Epithelial cell of prostate (primary cell): Measurements from ENCODE around the gene GUCY1A2.
"Not testable (repeated sequence)": the region's sequence is repeated elsewhere in the genome, so short reads cannot be mapped to it uniquely, and the experiment has no call there.

Experiments used
- DNase-seq: peaks from one replicate; pipeline ENCODE4 v3.0.0-alpha.2; 2011; ENCODE audit warnings: low read depth, low spot score
- H3K27ac ChIP-seq: fragments of 450-650 bp; 2 replicates; pipeline ENCODE4 v1.5.1; 2017; ENCODE audit warnings: mild to moderate bottlenecking

GUCY1A2 gene

GRCh38 chr11:107018219-107018901 lies at the start of gene GUCY1A2:
Gene GUCY1A2 (minus strand): TSS chr11:107018476. CDS start chr11:107018055, 421 bp downstream.
- no peak within 1 kb of the TSS for H3K27ac ChIP-seq
- no peak for DNase-seq

GRCh38 chr11:107054391-107054790 lies 36.1 kb upstream of the GUCY1A2 start:
- no peak for DNase-seq
- no peak overlapping the region for H3K27ac ChIP-seq

GRCh38 chr11:107051332-107051731 lies 33.1 kb upstream of the GUCY1A2 start:
- not testable (repeated sequence) for H3K27ac ChIP-seq, DNase-seq

GRCh38 chr11:107050899-107051298 lies 32.6 kb upstream of the GUCY1A2 start:
- not testable (repeated sequence) for DNase-seq, H3K27ac ChIP-seq

DNA sequence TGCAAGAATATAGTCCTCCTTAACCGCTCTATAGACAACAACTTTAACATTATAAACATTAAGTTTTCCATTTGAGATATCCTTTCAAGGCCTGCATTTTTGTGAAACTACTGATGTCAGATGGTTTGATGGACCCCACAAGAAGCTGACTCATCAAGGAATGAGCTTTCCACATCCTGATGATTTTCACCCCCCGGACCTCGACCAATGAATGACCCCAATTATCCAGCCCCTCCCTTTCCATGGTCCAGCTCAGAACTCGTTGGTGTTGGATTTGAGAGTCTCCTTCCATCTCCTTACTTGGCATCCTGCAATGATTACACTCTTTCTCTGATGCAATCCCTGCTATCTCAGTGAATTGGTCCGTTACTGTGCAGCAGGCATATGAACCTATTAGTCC lies 31.8 kb upstream of the GUCY1A2 start:
- no peak for DNase-seq
- no peak overlapping the region for H3K27ac ChIP-seq

- no peak overlapping the region for H3K27ac ChIP-seq
- DNase-seq, result no peak
Observed at GRCh38 chr11:107044503-107044902, 26.2 kb upstream of the GUCY1A2 start.

- DNase-seq, result peak; percentile 55
- no peak overlapping the region for H3K27ac ChIP-seq
Observed at GRCh38 chr11:107043242-107044006, 25.1 kb upstream of the GUCY1A2 start.

GRCh38 chr11:107042748-107043147 lies 24.5 kb upstream of the GUCY1A2 start:
- H3K27ac ChIP-seq, result no peak overlapping the region
- no peak for DNase-seq

GRCh38 chr11:107041088-107041444 lies 22.8 kb upstream of the GUCY1A2 start:
- DNase-seq, result no peak
- no peak overlapping the region for H3K27ac ChIP-seq

- H3K27ac ChIP-seq, result no peak overlapping the region
- no peak for DNase-seq
Observed at GRCh38 chr11:107040433-107041087, 22.3 kb upstream of the GUCY1A2 start.

DNA sequence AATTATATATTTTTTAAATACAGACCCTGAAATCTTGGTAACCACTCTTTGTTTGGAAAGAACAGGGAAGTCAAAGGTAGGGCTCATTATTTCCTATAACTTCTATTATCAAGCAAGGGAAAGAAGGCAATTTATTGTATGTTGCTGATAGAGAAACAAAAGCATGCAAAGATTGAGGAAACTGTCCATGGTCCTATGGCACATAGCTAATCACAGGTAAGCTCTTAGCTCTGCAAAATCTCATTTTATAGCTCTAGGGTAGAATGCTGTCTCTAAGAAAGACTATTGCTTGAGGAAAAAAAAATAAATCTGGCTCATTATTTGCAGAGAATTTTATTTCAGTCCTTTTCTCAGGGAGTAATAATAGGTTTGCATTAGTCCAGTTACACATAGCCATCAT lies 7.4 kb upstream of the GUCY1A2 start:
- no peak for DNase-seq
- no peak overlapping the region for H3K27ac ChIP-seq

DNA sequence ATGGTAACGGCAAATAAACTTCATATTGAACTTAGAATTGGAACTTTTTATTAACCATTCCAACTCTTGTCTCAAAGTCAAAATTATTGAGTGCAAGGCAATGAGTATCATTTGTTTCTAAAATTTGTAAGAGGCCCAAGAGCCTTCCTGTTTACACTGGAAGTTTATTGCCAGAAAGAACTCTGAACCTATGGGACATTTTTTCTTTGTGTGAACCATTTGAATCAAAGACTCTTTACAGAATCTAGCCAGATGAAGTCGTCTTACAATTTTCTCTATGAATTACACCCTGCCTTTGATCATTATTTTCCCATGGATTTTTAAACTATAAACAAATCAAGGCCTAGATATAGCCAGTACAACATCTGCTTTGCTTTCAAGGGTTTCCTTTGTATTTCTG lies 2.3 kb upstream of the GUCY1A2 start:
- H3K27ac ChIP-seq, result no peak overlapping the region
- no peak for DNase-seq

DNA sequence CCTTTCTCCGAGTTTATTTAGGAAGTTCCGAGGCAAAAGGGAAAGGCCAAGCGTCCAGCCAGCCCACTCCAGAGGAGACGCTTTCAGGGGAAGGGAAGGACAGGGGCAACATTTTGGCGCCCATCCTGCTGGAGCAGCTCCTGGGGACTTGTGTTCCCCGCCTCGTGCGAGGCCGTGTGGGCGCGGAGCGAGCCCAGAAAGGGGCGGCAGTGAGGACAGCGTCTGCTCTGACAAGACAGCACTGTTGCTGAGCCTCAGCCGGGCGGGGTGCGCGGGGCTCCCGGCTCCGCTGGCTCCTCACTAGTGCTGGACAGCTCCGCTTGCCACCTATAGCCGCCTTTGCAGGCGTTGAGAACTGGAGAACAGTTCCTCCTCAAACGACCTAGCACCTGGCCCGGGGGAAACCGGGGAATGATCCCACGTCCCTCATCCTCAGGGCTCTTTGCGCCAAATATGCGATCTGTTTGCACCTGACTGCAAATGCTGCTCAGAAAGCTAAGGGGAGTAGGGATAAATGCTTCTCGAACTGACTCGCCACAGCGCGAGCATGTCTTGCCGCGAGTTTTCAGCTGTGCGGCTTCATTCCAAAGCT lies 722 bp upstream of the GUCY1A2 start:
- no peak overlapping the region for H3K27ac ChIP-seq
- no peak for DNase-seq

DNA sequence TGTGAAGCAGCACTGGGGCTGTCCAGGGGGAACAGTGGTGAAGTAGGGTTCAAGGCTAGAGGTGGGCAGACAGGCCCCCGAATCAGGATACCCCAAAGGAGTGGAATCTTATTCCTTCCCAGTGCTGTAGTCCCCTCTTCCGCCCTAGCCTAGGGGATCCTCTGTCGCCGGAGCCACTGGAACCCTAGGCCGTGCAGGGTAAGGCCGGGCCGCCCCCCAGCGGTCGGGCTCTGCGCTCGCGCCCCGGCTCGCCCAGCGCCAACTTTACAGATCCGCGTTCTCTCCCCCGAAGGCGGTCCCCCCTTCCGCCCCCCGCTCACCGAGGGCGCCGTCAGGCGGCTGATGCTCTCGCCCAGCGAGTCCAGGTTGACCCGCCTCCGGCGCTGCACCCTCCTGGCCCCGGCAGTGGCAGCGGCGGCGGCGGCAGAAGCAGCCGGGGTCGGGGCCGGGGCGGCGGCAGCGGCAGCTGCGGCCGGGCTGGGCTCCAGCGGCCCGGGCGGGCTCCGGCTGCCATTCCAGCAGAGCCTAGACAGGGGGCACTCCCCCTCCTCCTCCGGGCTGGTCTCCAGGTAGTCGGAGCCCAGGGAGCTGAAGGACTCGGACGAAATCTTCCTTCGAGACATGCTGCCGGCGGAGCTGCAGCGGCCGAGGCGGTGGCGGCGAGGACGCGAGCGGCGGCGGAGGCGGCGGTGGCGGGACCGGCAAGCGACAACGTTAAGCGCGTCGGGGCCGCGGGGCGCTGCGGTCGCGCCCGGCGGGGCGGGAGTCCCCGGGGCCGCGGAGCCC lies 650 bp downstream of the GUCY1A2 start:
- no peak for DNase-seq
- H3K27ac ChIP-seq, result no peak overlapping the region

- no peak overlapping the region for H3K27ac ChIP-seq
- no peak for DNase-seq
Observed at GRCh38 chr11:107017104-107017432, 1.2 kb downstream of the GUCY1A2 start.

- H3K27ac ChIP-seq, result no peak overlapping the region
- no peak for DNase-seq
Observed at GRCh38 chr11:107014871-107015270, 3.4 kb downstream of the GUCY1A2 start.

GRCh38 chr11:107011977-107012376 lies 6.3 kb downstream of the GUCY1A2 start:
- no peak for DNase-seq
- no peak overlapping the region for H3K27ac ChIP-seq

- no peak overlapping the region for H3K27ac ChIP-seq
- no peak for DNase-seq
Observed at GRCh38 chr11:107009190-107009589, 9.1 kb downstream of the GUCY1A2 start.

GRCh38 chr11:107006076-107006833 lies 12.0 kb downstream of the GUCY1A2 start:
- no peak overlapping the region for H3K27ac ChIP-seq
- no peak for DNase-seq

DNA sequence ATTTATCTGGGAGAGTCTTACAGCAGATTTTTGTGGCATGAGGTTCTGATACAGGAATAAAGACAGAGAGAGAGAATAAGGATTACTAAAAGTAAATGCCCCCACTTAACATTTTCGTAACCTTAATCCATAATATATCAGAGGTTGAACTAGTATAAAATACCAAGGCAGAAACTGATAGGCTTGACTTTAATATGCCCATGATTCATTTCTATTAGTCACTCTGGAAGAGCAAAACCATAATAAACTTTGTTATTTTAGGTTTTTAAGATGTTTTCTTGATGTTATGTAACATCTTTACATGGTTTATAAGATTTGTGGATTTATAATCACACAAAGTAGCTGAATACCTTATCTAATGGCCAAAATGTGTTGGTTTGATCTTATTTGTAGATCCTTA lies 19.1 kb downstream of the GUCY1A2 start:
- DNase-seq, result no peak
- H3K27ac ChIP-seq, result no peak overlapping the region
